Uterus (tissue), 2 donors: ENCODE measurements around the gene NDUFV2.
"Not testable (repeated sequence)": the region's sequence is repeated elsewhere in the genome, so short reads cannot be mapped to it uniquely, and the experiment has no call there.

ENCODE experiments used
- CTCF ChIP-seq, 4 experiments: fragments of 200-600 bp in 2 of 4; fragments of 450-650 bp in 2 of 4; sonication (generic) in 2 of 4; IDR thresholded peaks; one replicate each; pipeline ENCODE4 v1.5.1; 2016 to 2019; ENCODE audit warnings: antibody characterized with exemption in 4 of 4, mild to moderate bottlenecking in 2 of 4, moderate library complexity in 1 of 4
- POLR2A ChIP-seq, 2 donors: fragments of 450-650 bp; IDR thresholded peaks; one replicate each; pipeline ENCODE4 v1.6.1; 2016; ENCODE audit warnings: antibody characterized with exemption in 2 of 2, mild to moderate bottlenecking in 1 of 2, moderate library complexity in 1 of 2

- not testable (repeated sequence) for TF ChIP-seq CTCF, POLR2A (IDR thresholded peaks at IDR 0.05)
Observed at GRCh38 chr18:9164149-9164548, 61.6 kb downstream of the NDUFV2 start.
